Subcutaneous abdominal adipose tissue (tissue), 5 donors: ENCODE results near the gene C1QTNF8.

Source experiments
- H3K27ac ChIP-seq: one replicate; pipeline ENCODE4 v1.7.0; 2013; ENCODE audit warnings: low read depth, mild to moderate bottlenecking, inconsistent platforms, low read length, moderate library complexity
- H3K27me3 ChIP-seq, 5 donors: one replicate each; pipeline ENCODE4 v1.7.0; 2013; ENCODE audit warnings: low read length in 5 of 5, inconsistent platforms in 1 of 5; ENCODE audit not compliant: control insufficient read depth in 5 of 5, insufficient read depth in 4 of 5
- H3K36me3 ChIP-seq, 5 donors: one replicate each; pipeline ENCODE4 v1.7.0; 2013; ENCODE audit warnings: low read length in 5 of 5; ENCODE audit not compliant: control insufficient read depth in 5 of 5, insufficient read depth in 5 of 5
- H3K4me1 ChIP-seq, 5 donors: one replicate each; pipeline ENCODE4 v1.7.0; 2013; ENCODE audit warnings: low read length in 5 of 5, mild to moderate bottlenecking in 3 of 5, moderate library complexity in 1 of 5; ENCODE audit not compliant: control insufficient read depth in 5 of 5, insufficient read depth in 5 of 5
- H3K4me3 ChIP-seq, 5 donors: one replicate each; pipeline ENCODE4 v1.7.0; 2013; ENCODE audit warnings: low read length in 5 of 5, low read depth in 1 of 5
- H3K9ac ChIP-seq, 5 donors: one replicate each; pipeline ENCODE4 v1.7.0; 2013; ENCODE audit warnings: low read length in 5 of 5, mild to moderate bottlenecking in 4 of 5, moderate library complexity in 3 of 5
- H3K9me3 ChIP-seq, 5 donors: one replicate each; pipeline ENCODE4 v1.7.0; 2013; ENCODE audit warnings: low read length in 5 of 5; ENCODE audit not compliant: control insufficient read depth in 5 of 5
- donor health status: healthy.
- donor health status: healthy.
- donor health status: healthy.
- donor health status: healthy.
- donor health status: healthy.

The C1QTNF8 gene

DNA sequence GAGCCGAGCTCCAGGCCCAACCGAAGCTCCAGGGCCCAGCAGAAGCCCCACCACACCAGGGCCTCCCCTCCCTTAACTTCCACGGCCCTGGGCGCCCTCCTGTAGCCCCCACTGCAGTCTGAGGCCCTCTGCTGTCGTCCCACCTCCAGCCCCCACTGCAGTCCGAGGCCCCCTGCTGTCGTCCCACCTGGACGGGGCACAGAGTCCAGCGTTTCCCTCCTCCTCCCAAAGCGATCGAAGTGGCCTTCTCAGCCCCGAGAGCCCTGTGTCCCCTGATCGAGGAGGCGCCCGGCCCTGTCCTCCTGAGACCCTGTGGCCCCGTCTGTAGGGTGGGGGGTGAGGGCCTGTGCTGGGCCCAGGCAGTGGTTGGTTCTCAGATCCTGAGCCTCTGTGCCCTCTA is 31.1 kb upstream of the C1QTNF8 start:
- Histone ChIP-seq H3K9ac (no peak overlapping the region), H3K4me3 (no peak overlapping the region), H3K27me3 (peaks cover 11 to 36% (median 25%) of the 10 kb centered on the region in 5 donors), H3K4me1 (no peaks in the 10 kb centered on the region), H3K9me3 (peaks cover 0 to 5% (median 2%) of the 10 kb centered on the region in 5 donors), H3K36me3 (no peaks in the 10 kb centered on the region), H3K27ac (no peak overlapping the region)

DNA sequence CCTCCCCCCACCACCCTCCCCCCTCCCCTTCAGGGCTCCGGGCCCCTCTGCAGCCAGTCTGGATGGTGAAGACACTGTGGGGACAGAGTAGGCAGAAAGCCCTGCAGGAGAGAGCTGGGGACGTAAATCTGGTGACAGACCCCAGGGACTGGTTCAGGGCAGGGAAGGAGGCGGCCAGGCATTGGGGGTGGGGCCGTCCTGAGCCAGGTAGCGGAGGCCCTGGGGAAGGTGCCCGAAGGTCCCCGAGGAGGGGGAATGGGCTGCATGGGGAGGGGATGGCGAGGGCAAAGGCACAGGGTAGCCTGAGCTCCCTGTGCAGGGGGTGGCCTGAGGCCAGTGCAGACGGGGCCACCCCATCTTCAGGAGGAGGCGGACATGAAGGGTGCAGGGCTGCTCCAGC is 30.5 kb upstream of the C1QTNF8 start:
- no peak overlapping the region for H3K27ac ChIP-seq
- peaks cover 0 to 5% (median 2%) of the 10 kb centered on the region in 5 donors for H3K9me3 ChIP-seq
- no peaks in the 10 kb centered on the region for H3K36me3 ChIP-seq
- peaks cover 11 to 35% (median 25%) of the 10 kb centered on the region in 5 donors for H3K27me3 ChIP-seq
- no peak overlapping the region for H3K9ac ChIP-seq
- no peak overlapping the region for H3K4me3 ChIP-seq
- no peaks in the 10 kb centered on the region for H3K4me1 ChIP-seq

DNA sequence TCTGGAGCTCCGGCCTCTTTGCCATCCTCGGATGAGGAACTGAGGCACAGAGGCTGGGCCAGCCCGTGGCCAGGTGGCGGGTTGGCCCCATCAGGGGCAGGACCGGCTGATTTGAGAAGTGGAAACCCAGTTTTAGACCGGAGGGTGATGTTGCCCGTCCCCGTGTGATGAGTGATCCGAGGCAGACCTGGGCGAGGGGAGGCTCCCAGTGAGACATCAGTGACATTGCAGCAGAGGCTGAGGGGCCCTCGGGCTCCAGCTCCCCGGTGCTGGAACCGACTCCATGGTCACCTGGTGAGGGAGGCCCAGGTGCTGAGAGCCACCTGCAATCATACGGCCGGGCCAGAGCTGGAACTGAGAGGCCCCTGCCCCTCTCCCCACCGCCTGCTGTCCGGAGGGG is 30.0 kb upstream of the C1QTNF8 start:
- no peak overlapping the region for H3K4me3 ChIP-seq
- no peaks in the 10 kb centered on the region for H3K4me1 ChIP-seq
- H3K27me3 ChIP-seq = peaks cover 11 to 35% (median 25%) of the 10 kb centered on the region in 5 donors
- no peaks in the 10 kb centered on the region for H3K36me3 ChIP-seq
- H3K9me3 ChIP-seq = peaks cover 0 to 5% (median 2%) of the 10 kb centered on the region in 5 donors
- no peak overlapping the region for H3K9ac ChIP-seq
- no peak overlapping the region for H3K27ac ChIP-seq

DNA sequence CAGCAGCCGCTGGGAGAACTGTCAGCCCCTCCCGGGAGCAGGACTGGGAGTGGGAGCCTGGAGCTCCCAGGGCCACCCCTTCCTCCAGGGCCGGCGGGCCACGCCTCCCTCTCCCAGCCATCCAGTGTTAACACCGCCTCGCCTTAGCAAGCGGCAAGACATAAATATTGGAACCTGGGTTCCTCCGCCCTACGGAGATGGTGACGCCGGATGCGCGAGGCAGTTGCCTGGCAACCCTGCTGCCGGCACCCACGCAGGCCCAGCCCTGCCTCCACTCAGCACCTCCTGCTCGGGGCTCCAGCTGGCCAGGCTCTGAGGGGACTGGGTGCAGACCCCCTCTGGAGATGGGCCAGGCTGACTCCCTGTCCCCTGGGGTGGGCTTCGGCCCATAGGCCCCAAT is 29.4 kb upstream of the C1QTNF8 start:
- Histone ChIP-seq H3K36me3 (no peaks in the 10 kb centered on the region), H3K9ac (no peak overlapping the region), H3K9me3 (peaks cover 0 to 5% (median 2%) of the 10 kb centered on the region in 5 donors), H3K4me3 (no peak overlapping the region), H3K27me3 (peaks cover 14 to 39% (median 25%) of the 10 kb centered on the region in 5 donors), H3K27ac (no peak overlapping the region), H3K4me1 (no peaks in the 10 kb centered on the region)

DNA sequence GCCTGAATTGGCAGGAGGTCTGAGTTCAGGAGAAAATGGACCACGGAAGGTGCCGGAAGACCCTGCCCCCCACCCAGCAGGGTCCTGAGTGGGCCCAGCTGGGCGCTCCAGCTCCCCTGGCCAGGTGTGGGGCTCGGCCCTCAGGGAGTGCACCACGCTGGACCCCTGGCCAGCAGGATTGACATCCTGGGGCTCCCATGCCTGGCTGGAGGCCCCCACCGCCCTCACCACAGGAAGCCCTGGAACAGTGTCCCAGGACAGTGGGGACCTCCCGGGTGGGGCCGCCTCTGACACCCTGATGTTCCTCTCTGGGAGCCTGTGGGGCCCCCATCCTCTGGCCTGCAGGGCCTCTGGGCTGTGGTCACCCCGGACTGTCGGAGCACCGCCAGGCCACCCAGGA is 28.8 kb upstream of the C1QTNF8 start:
- H3K9ac ChIP-seq = no peak overlapping the region
- H3K27me3 ChIP-seq = peaks cover 18 to 46% (median 29%) of the 10 kb centered on the region in 5 donors

DNA sequence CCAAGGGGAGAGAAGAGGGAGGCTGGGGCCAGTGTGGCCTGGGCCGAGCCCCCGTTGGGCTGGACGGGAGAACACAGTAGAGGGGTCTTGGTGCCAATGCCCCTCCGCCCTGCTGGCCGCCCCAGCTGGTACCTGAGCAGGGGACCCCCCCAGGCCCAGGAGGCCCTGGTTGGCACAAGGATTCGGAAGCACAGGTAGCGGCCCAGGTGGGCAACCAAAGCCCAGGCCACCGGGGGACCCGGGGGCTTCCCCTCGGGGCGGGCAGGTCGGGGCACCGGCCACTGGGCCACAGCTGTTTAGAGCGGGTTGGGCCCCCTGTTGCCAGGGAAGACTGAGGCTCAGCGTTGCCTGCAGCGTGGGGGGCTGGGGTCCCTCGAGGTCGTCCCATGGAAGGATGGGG is 28.2 kb upstream of the C1QTNF8 start:
- no peak overlapping the region for H3K27ac ChIP-seq

More for the DNA sequence above, 28.8 kb upstream of the C1QTNF8 start:
- no peaks in the 10 kb centered on the region for H3K36me3 ChIP-seq
- no peaks in the 10 kb centered on the region for H3K4me1 ChIP-seq
- no peak overlapping the region for H3K27ac ChIP-seq
- H3K9me3 ChIP-seq = peaks cover 0 to 4% (median 1%) of the 10 kb centered on the region in 5 donors
- no peak overlapping the region for H3K4me3 ChIP-seq

DNA sequence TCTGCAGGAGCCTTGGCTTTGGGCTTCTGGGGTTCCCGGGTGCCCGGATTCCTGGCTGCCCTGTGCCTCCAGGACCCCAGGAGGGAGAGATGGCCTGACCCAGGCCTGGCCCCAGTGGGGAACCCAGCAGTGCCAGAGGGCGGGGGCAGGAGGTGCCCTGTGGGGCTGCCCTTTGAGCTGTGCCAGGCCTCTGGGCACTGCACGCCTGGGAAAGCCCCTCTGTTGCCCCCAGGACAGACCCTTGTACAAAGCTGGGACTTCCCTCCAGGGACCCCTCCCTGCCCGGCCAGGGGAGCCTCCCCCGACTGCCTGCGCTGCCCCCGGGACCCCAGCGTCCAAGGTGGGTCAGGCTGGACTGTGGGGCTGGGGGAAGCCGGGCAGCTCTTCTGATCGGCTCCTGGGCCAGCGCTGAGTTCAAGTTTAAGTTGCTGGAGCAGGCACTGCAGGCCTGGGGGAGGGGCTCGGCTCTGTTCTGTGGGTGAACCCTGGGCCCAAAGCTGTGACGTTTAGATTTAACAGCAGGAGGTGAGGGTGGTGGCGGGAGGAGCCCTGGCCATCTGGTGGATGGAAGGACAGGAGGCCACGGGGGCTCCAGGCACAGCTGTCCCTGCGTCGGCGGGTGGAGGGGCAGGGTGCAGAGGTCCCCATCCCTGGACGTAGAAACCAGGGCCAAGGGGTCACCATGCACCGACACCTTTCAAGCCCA is 27.6 kb upstream of the C1QTNF8 start:
- Histone ChIP-seq H3K9me3 (no peaks in the 10 kb centered on the region), H3K4me3 (no peak overlapping the region), H3K9ac (no peak overlapping the region), H3K27me3 (peaks cover 20 to 56% (median 35%) of the 10 kb centered on the region in 5 donors), H3K27ac (no peak overlapping the region), H3K36me3 (no peaks in the 10 kb centered on the region), H3K4me1 (no peaks in the 10 kb centered on the region)

More for the DNA sequence above, 28.2 kb upstream of the C1QTNF8 start:
- H3K27me3 ChIP-seq = peaks cover 19 to 49% (median 33%) of the 10 kb centered on the region in 5 donors
- no peaks in the 10 kb centered on the region for H3K4me1 ChIP-seq
- no peaks in the 10 kb centered on the region for H3K9me3 ChIP-seq
- no peak overlapping the region for H3K9ac ChIP-seq
- no peaks in the 10 kb centered on the region for H3K36me3 ChIP-seq
- H3K4me3 ChIP-seq = no peak overlapping the region

DNA sequence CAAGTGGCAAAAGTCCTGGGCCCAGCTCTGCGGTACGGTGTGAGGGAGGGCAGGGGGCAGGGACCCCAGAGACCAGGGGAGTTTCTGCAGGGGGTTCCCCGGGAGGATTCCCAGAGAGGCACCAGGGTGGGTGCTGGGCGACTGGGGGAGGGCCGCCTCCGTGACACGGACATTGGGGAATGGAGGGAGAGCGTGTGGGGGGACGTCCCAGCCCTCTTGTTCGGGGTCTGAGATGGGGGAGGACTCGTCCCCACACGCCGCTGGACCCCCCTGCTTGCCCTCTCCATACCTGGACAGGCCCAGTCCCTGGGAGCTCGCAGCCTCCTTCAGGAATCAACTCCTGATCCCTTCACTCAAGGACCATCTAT is 26.3 kb upstream of the C1QTNF8 start:
- H3K4me3 ChIP-seq = no peak overlapping the region
- no peaks in the 10 kb centered on the region for H3K4me1 ChIP-seq
- no peaks in the 10 kb centered on the region for H3K9me3 ChIP-seq
- no peak overlapping the region for H3K27ac ChIP-seq
- H3K9ac ChIP-seq = no peak overlapping the region
- H3K36me3 ChIP-seq = no peaks in the 10 kb centered on the region
- peaks cover 25 to 57% (median 36%) of the 10 kb centered on the region in 5 donors for H3K27me3 ChIP-seq

DNA sequence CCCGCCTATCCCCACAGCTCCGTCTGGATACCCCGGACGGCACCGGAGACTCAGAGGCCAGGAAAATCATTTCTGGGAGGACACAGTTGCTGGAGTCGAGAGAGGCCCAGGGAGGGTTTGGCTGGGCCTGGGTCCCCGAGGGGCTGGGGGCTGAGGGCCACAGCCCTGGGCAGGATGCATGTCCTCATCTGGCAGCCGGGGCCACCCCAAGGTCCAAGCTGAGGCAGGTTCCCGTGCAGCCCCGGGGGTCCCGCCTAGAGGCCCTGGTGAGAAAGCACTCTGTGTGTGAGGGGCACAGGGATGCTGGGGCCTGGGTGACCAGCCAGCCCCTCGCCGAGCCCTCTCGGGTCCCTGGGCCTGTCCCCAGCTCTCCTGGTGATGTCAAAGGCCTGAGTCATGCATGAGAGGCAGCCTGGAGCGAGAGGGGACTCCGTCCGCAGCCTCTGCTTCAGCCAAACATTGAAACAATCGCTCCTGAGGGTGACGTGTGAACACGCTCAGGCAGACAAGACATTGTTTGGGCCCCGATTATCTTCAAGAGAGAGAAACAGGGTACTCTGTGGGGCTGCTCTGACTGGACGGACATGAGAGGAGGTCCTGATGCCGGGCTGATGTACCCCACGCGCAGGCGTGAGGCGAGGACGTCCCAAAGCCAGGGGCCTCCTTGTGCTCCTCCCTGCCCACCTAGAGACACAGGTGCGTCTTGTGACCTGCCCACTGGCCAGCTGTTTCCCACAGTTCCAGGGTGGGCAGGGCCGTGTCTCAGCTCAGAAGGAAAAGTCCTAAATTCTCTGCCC is 25.8 kb upstream of the C1QTNF8 start:
- H3K9ac ChIP-seq = no peak overlapping the region
- no peaks in the 10 kb centered on the region for H3K9me3 ChIP-seq
- H3K36me3 ChIP-seq = no peaks in the 10 kb centered on the region
- H3K27me3 ChIP-seq = peaks cover 28 to 62% (median 36%) of the 10 kb centered on the region in 5 donors
- no peak overlapping the region for H3K4me3 ChIP-seq
- no peak overlapping the region for H3K27ac ChIP-seq
- no peaks in the 10 kb centered on the region for H3K4me1 ChIP-seq

DNA sequence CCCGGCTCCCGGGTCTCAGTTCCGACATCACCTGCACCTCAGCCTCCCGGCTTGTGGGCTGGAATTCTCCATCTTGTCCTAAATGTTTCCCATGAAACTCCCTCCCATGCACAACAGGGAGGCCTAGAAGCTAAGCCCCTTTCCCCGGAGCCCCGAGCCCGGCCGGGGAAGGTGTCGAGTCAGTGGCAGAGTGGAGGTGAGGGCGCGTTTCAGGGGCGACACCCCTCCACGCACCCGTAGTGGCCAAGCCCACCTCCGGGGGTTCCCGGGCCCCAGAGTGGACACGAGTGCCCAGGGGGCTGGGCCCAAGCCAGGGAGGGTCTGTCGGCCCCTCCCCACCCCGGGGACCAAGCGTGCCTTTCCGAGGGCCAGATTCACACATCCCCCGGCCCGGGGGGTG is 25.0 kb upstream of the C1QTNF8 start:
- Histone ChIP-seq H3K27ac (no peak overlapping the region), H3K36me3 (no peaks in the 10 kb centered on the region), H3K9me3 (no peaks in the 10 kb centered on the region), H3K9ac (no peak overlapping the region), H3K4me1 (no peaks in the 10 kb centered on the region), H3K4me3 (no peak overlapping the region), H3K27me3 (peaks cover 27 to 65% (median 35%) of the 10 kb centered on the region in 5 donors)
